Neural cell (in vitro differentiated cells): Measurements from ENCODE around the gene MAP2K6.

Source experiments
- CTCF ChIP-seq: fragments of 450-650 bp; IDR thresholded peaks from 2 replicates; pipeline ENCODE4 v1.5.1; 2014; ENCODE audit warnings: antibody characterized with exemption, mild to moderate bottlenecking, moderate library complexity; ENCODE audit not compliant: poor library complexity, severe bottlenecking
- EP300 ChIP-seq: fragments of 450-650 bp; conservative IDR thresholded peaks from 2 replicates; pipeline ENCODE4 v1.6.1; 2014; ENCODE audit warnings: antibody characterized with exemption, mild to moderate bottlenecking, moderate library complexity; ENCODE audit not compliant: poor library complexity, severe bottlenecking
- EZH2 ChIP-seq: fragments of 200-600, 300-800 bp; shearing (Covaris generic), sonication (generic); IDR thresholded peaks from 2 replicates; pipeline ENCODE4 v1.6.1; 2014; ENCODE audit warnings: antibody characterized with exemption, low read length, borderline replicate concordance, mild to moderate bottlenecking; ENCODE audit not compliant: insufficient read depth, poor library complexity, severe bottlenecking
- MXI1 ChIP-seq: fragments of 450-650 bp; conservative IDR thresholded peaks from 2 replicates; pipeline ENCODE4 v1.6.1; 2014; ENCODE audit warnings: antibody characterized with exemption, mild to moderate bottlenecking; ENCODE audit not compliant: poor library complexity, severe bottlenecking
- POLR2AphosphoS5 ChIP-seq: IDR thresholded peaks from 2 replicates; pipeline ENCODE4 v1.6.1; 2012
- RAD21 ChIP-seq: fragments of 450-650 bp; conservative IDR thresholded peaks from 2 replicates; pipeline ENCODE4 v1.6.1; 2014; ENCODE audit warnings: antibody characterized with exemption, mild to moderate bottlenecking, moderate library complexity
- REST ChIP-seq: IDR thresholded peaks from 2 replicates; pipeline ENCODE4 v1.6.1; 2012; ENCODE audit warnings: borderline replicate concordance
- TAF1 ChIP-seq: IDR thresholded peaks from 2 replicates; pipeline ENCODE4 v1.6.1; 2012; ENCODE audit warnings: low read depth

- TF ChIP-seq CTCF = no peak
- no peak for TF ChIP-seq TAF1
- TF ChIP-seq RAD21 = no peak
- TF ChIP-seq EZH2 = no peak
- TF ChIP-seq EP300 = no peak
- no peak for TF ChIP-seq POLR2AphosphoS5
- TF ChIP-seq REST = no peak
- TF ChIP-seq MXI1 = no peak
Measured at GRCh38 chr17:69427486-69428197, 13.1 kb downstream of the MAP2K6 start.
